H9 (cell line): ENCODE measurements around the gene PREB. TPM values are rescaled to one million over a fixed set of nuclear protein-coding genes. Genes with fewer than 3 reads are reported as not detected.
A peak's percentile ranks its signal among the peaks of the same experiment; 100 is the strongest.

ENCODE experiments used
- DNase-seq: peaks from one replicate; pipeline ENCODE4 v3.0.0-alpha.2; 2017
- H2AFZ ChIP-seq: one replicate; pipeline ENCODE4 v1.6.1; 2013; ENCODE audit warnings: mild to moderate bottlenecking, low read length, control low read depth, moderate library complexity
- H2AK5ac ChIP-seq: 2 replicates; pipeline ENCODE4 v1.6.1; 2013; ENCODE audit warnings: low read length, control low read depth, mixed read lengths; ENCODE audit not compliant: insufficient read length
- H2BK120ac ChIP-seq: one replicate; pipeline ENCODE4 v1.6.1; 2013; ENCODE audit warnings: low read depth, mild to moderate bottlenecking, low read length, control low read depth, inconsistent platforms; ENCODE audit not compliant: poor library complexity, severe bottlenecking
- H2BK12ac ChIP-seq: 2 replicates; pipeline ENCODE4 v1.6.1; 2013; ENCODE audit warnings: low read length, control low read depth, mixed read lengths, low read depth; ENCODE audit not compliant: insufficient read length
- H2BK15ac ChIP-seq: 2 replicates; pipeline ENCODE4 v1.6.1; 2013; ENCODE audit warnings: low read depth, low read length, control low read depth
- H2BK20ac ChIP-seq: one replicate; pipeline ENCODE4 v1.6.1; 2013; ENCODE audit warnings: low read depth, mild to moderate bottlenecking, low read length, control low read depth, inconsistent platforms; ENCODE audit not compliant: poor library complexity, severe bottlenecking
- H2BK5ac ChIP-seq: 2 replicates; pipeline ENCODE4 v1.6.1; 2013; ENCODE audit warnings: low read length, control low read depth, mixed read lengths; ENCODE audit not compliant: insufficient read length
- H3K14ac ChIP-seq: 2 replicates; pipeline ENCODE4 v1.6.1; 2013; ENCODE audit warnings: low read length, control low read depth; ENCODE audit not compliant: insufficient read depth
- H3K18ac ChIP-seq: 2 replicates; pipeline ENCODE4 v1.6.1; 2013; ENCODE audit warnings: low read depth, mild to moderate bottlenecking, mixed read lengths, low read length, control low read depth; ENCODE audit not compliant: insufficient read length
- H3K23ac ChIP-seq: 2 replicates; pipeline ENCODE4 v1.6.1; 2013; ENCODE audit warnings: low read length, control low read depth, mixed read lengths, low read depth; ENCODE audit not compliant: insufficient read length
- H3K23me2 ChIP-seq: 2 replicates; pipeline ENCODE4 v1.6.1; 2013; ENCODE audit warnings: low read depth, mild to moderate bottlenecking, mixed read lengths, low read length, control low read depth; ENCODE audit not compliant: insufficient read length, poor library complexity, severe bottlenecking
- H3K27ac ChIP-seq: 2 replicates; pipeline ENCODE4 v1.5.1; 2013; ENCODE audit warnings: low read length, control low read depth, mixed read lengths, low read depth; ENCODE audit not compliant: insufficient read length
- H3K27me3 ChIP-seq: 2 replicates; pipeline ENCODE4 v1.6.1; 2013; ENCODE audit warnings: low read length, control low read depth, inconsistent platforms; ENCODE audit not compliant: insufficient read depth
- H3K4ac ChIP-seq: 2 replicates; pipeline ENCODE4 v1.6.1; 2013; ENCODE audit warnings: low read depth, mild to moderate bottlenecking, control low read depth, inconsistent platforms, low read length, moderate library complexity
- H3K4me1 ChIP-seq: 2 replicates; pipeline ENCODE4 v1.6.1; 2013; ENCODE audit warnings: low read length, control low read depth, inconsistent platforms; ENCODE audit not compliant: insufficient read depth
- H3K4me2 ChIP-seq: 2 replicates; pipeline ENCODE4 v1.6.1; 2013; ENCODE audit warnings: low read length, control low read depth, mixed read lengths; ENCODE audit not compliant: insufficient read length, insufficient read depth
- H3K56ac ChIP-seq: 2 replicates; pipeline ENCODE4 v1.6.1; 2013; ENCODE audit warnings: low read depth, mild to moderate bottlenecking, mixed read lengths, low read length, control low read depth; ENCODE audit not compliant: insufficient read length
- H3K79me1 ChIP-seq: 2 replicates; pipeline ENCODE4 v1.6.1; 2013; ENCODE audit warnings: low read depth, mild to moderate bottlenecking, moderate library complexity, low read length, control low read depth, inconsistent platforms; ENCODE audit not compliant: insufficient read depth, poor library complexity, severe bottlenecking
- H3K79me2 ChIP-seq: 2 replicates; pipeline ENCODE4 v1.6.1; 2013; ENCODE audit warnings: low read length, control low read depth, inconsistent platforms; ENCODE audit not compliant: insufficient read depth
- H3K9ac ChIP-seq: 2 replicates; pipeline ENCODE4 v1.6.1; 2013; ENCODE audit warnings: low read length, control low read depth, mixed read lengths; ENCODE audit not compliant: insufficient read length; ENCODE audit errors: extremely low read depth
- H3K9me3 ChIP-seq: one replicate; pipeline ENCODE4 v1.6.1; 2013; ENCODE audit warnings: low read depth, low read length, inconsistent platforms; ENCODE audit not compliant: control insufficient read depth
- H3T11ph ChIP-seq: one replicate; pipeline ENCODE4 v1.6.1; 2013; ENCODE audit warnings: mild to moderate bottlenecking, low read length, control low read depth, inconsistent platforms
- H4K20me1 ChIP-seq: one replicate; pipeline ENCODE4 v1.6.1; 2013; ENCODE audit not compliant: control insufficient read depth, insufficient read length, insufficient read depth
- H4K5ac ChIP-seq: 2 replicates; pipeline ENCODE4 v1.6.1; 2013; ENCODE audit warnings: low read depth, mild to moderate bottlenecking, mixed read lengths, low read length, control low read depth; ENCODE audit not compliant: insufficient read length
- H4K8ac ChIP-seq: replicated peaks from 2 replicates; pipeline ENCODE4 v1.6.1; 2013; ENCODE audit warnings: low read length, control low read depth, mixed read lengths, low read depth; ENCODE audit not compliant: insufficient read length
- H4K91ac ChIP-seq: 2 replicates; pipeline ENCODE4 v1.6.1; 2013; ENCODE audit warnings: low read depth, mild to moderate bottlenecking, moderate library complexity, mixed read lengths, low read length, control low read depth; ENCODE audit not compliant: insufficient read length
- H3K27ac Mint-ChIP-seq, 3 experiments: 2 replicates in 2 of 3; 3 replicates in 1 of 3; pipeline ENCODE4 v1.8.0; 2020 to 2021; ENCODE audit warnings: mixed read lengths in 3 of 3, mild to moderate bottlenecking in 1 of 3, moderate library complexity in 1 of 3
- H3K27me3 Mint-ChIP-seq: 2 replicates; pipeline ENCODE4 v1.8.0; 2021; ENCODE audit warnings: low read depth, mild to moderate bottlenecking, moderate library complexity, mixed read lengths
- H3K36me3 Mint-ChIP-seq, 3 experiments: 2 replicates in 2 of 3; 3 replicates in 1 of 3; pipeline ENCODE4 v1.8.0; 2020 to 2021; ENCODE audit warnings: low read depth in 3 of 3, mixed read lengths in 3 of 3; ENCODE audit not compliant: insufficient read depth in 1 of 3
- H3K4me1 Mint-ChIP-seq, 2 experiments: 2 replicates each; pipeline ENCODE4 v1.8.0; 2020; ENCODE audit warnings: mixed read lengths in 2 of 2
- H3K4me3 Mint-ChIP-seq, 2 experiments: 2 replicates in 1 of 2; 3 replicates in 1 of 2; pipeline ENCODE4 v1.8.0; 2020 to 2021; ENCODE audit warnings: mild to moderate bottlenecking in 2 of 2, mixed read lengths in 2 of 2, moderate library complexity in 1 of 2
- H3K9me3 Mint-ChIP-seq, 2 experiments: 2 replicates in 1 of 2; 3 replicates in 1 of 2; pipeline ENCODE4 v1.8.0; 2020; ENCODE audit warnings: mild to moderate bottlenecking in 2 of 2, mixed read lengths in 2 of 2, moderate library complexity in 1 of 2
- WGBS: extraction: QIAGEN DNeasy Blood & Tissue Kit; methylation state at CpG from one replicate; pipeline ENCODE4 v1.1.7; 2013; ENCODE audit warnings: missing lambda C conversion rate, low lambda C conversion rate, mixed read lengths; ENCODE audit not compliant: insufficient read length; ENCODE audit errors: extremely low coverage; 5-methylcytosine and 5-hydroxymethylcytosine counted together
- total RNA-seq: library from RNA; stranded (reverse); gene quantifications from 2 replicates; pipeline ENCODE4 v1.2.1, GENCODE V29; 2021
- TF ChIP-seq, protein P1 (sequence below): fragments of 200-600 bp; sonication (generic); conservative IDR thresholded peaks from 3 replicates; pipeline ENCODE4 v1.8.0; 2021; ENCODE audit warnings: antibody characterized with exemption, mild to moderate bottlenecking

The PREB gene
- total RNA-seq, 1 experiment from 2014 or later: 43.6 TPM

DNA sequence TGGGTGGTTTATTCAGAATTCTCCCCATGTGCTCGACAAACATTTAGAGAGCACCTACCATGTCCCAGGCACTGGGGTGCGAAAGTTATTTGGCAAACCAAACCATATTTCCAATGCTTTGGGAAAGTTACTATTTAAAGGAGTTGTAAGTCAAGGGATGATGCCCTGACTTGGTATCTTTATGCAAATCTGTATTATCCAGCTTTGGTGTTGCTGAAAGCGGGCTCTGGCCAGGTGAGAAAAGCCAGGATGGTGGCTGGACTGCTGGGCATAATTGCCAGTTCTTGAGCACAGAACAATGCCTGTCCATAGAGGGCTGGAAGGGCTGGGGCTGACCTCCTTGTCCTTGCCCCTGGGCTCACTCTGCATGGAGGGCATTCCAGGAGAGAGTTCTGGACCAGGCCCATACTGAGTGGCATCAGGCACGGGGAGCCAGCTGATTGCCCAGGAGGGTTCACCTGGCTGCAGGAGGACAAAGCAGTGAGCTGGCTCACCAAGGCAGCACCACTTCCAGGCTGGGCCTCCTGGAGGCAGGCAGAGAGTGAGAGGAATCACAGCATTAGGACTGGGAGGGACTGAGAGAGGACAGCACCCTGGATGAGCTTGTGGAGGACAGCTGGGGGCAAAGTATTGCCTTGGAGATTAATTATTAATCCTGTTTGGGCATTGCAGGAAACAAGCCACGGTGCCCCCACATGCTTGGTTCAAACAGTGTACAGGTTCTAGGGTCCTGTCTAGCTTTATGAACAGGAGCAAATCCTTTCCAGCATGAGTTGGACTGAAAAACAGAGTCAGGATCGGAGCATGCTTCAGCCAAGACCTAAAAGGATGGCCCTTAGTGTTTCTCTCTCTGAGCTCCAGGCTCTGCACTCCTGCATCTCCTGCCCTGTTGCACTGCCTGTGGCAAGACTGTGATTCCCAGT is 40.7 kb downstream of the PREB start:
- DNase-seq: no peak
- Histone ChIP-seq H3K23ac (no peak overlapping the region), H3K79me1 (no peaks in the 10 kb centered on the region), H3K9me3 (no peaks in the 10 kb centered on the region), H2AFZ (no peak overlapping the region), H4K20me1 (peaks cover 3% of the 10 kb centered on the region), H4K8ac (no peak overlapping the region), H3K4ac (no peak overlapping the region), H2BK12ac (no peak overlapping the region), H3K4me2 (no peak overlapping the region), H3K14ac (no peak overlapping the region), H2AK5ac (no peak overlapping the region), H2BK15ac (no peak overlapping the region), H3K9ac (no peak overlapping the region), H3K79me2 (no peaks in the 10 kb centered on the region), H2BK120ac (no peak overlapping the region), H3T11ph (no peak overlapping the region), H4K91ac (no peak overlapping the region), H3K27me3 (no peaks in the 10 kb centered on the region), H2BK5ac (no peak overlapping the region), H3K23me2 (no peaks in the 10 kb centered on the region), H3K18ac (no peak overlapping the region), H3K4me1 (no peaks in the 10 kb centered on the region), H3K27ac (no peak overlapping the region), H4K5ac (no peak overlapping the region), H3K56ac (no peak overlapping the region), H2BK20ac (no peak overlapping the region)
- H3K27ac Mint-ChIP-seq: peak overlapping the region in 1 of 3 experiments; percentile 83; a peak in 2 of 7 replicates
- H3K36me3 Mint-ChIP-seq: no peaks in the 10 kb centered on the region; a peak in 1 of 7 replicates
- H3K4me3 Mint-ChIP-seq: no peak overlapping the region
- TF ChIP-seq, protein P1, sequence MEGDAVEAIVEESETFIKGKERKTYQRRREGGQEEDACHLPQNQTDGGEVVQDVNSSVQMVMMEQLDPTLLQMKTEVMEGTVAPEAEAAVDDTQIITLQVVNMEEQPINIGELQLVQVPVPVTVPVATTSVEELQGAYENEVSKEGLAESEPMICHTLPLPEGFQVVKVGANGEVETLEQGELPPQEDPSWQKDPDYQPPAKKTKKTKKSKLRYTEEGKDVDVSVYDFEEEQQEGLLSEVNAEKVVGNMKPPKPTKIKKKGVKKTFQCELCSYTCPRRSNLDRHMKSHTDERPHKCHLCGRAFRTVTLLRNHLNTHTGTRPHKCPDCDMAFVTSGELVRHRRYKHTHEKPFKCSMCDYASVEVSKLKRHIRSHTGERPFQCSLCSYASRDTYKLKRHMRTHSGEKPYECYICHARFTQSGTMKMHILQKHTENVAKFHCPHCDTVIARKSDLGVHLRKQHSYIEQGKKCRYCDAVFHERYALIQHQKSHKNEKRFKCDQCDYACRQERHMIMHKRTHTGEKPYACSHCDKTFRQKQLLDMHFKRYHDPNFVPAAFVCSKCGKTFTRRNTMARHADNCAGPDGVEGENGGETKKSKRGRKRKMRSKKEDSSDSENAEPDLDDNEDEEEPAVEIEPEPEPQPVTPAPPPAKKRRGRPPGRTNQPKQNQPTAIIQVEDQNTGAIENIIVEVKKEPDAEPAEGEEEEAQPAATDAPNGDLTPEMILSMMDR: no peak
- WGBS: no CpG with 5 or more reads among the region's 6 CpGs
- H3K9me3 Mint-ChIP-seq: no peaks in the 10 kb centered on the region; a peak in 1 of 5 replicates
- H3K27me3 Mint-ChIP-seq: no peaks in the 10 kb centered on the region; the same call in 1 of the 2 replicates
- peaks cover 6 to 8% of the 10 kb centered on the region in 2 experiments for H3K4me1 Mint-ChIP-seq
